ENCODE measurements around the gene AZIN2.
"Not testable (repeated sequence)": the region's sequence is repeated elsewhere in the genome, so short reads cannot be mapped to it uniquely, and the experiment has no call there.

Gene AZIN2

DNA sequence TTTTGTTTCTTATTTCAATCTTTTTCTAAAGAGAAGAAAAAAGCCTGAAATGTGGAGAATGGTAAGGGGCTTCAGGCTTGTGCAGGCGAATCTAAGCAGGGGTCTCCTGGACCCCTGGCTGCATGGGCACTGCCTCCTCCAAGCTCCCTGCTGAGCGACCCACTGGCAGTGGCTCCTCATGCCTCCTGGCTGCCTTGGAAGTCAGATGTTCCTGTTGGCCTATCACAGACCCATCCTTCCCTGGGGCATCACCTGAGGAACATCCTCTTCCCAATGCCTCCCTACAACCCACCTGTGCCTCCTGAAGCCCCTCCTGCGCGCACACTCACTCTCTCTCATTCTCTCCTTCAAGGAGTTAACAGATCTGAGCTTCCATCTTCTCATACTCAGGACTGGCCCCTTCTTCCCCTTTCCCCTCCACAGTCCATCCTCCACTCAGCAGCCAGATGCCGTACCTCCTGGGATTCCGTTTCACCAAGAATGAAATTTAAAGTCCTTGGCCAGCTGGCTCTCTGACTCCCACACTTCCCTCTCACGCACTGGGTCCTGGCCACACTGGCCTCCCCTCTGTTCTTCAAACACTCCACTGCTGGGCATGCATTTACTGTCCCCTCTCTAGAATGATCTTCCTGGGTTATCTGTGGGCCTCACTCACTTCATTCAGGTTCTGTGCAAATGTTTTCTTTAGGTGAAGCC, 41.7 kb downstream of the AZIN2 start:
- TF ChIP-seq, protein P1, sequence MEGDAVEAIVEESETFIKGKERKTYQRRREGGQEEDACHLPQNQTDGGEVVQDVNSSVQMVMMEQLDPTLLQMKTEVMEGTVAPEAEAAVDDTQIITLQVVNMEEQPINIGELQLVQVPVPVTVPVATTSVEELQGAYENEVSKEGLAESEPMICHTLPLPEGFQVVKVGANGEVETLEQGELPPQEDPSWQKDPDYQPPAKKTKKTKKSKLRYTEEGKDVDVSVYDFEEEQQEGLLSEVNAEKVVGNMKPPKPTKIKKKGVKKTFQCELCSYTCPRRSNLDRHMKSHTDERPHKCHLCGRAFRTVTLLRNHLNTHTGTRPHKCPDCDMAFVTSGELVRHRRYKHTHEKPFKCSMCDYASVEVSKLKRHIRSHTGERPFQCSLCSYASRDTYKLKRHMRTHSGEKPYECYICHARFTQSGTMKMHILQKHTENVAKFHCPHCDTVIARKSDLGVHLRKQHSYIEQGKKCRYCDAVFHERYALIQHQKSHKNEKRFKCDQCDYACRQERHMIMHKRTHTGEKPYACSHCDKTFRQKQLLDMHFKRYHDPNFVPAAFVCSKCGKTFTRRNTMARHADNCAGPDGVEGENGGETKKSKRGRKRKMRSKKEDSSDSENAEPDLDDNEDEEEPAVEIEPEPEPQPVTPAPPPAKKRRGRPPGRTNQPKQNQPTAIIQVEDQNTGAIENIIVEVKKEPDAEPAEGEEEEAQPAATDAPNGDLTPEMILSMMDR (conservative IDR thresholded peaks at IDR 0.05; ENCODE audit: low read length): no peak
- no peak for TF ChIP-seq EZH2phosphoT487 (IDR thresholded peaks at IDR 0.05; ENCODE audit: borderline replicate concordance)
- Histone ChIP-seq H3F3A (ENCODE audit: low read depth) (no peaks in the 10 kb centered on the region), H3K4me3 (ENCODE audit: low read length, poor library complexity, severe bottlenecking) (no peak overlapping the region), H4K20me1 (ENCODE audit: insufficient read depth, low read length, poor library complexity, severe bottlenecking) (no peaks in the 10 kb centered on the region), H3K9me3 (ENCODE audit: insufficient read depth, low read depth, low read length) (no peaks in the 10 kb centered on the region), H3K9ac (ENCODE audit: low read depth, low read length, poor library complexity, severe bottlenecking) (no peak overlapping the region), H2AFZ (ENCODE audit: low read length) (no peak overlapping the region), H3K27me3 (ENCODE audit: insufficient read depth, low read length, poor library complexity, severe bottlenecking) (no peaks in the 10 kb centered on the region), H3K4me2 (ENCODE audit: low read depth, low read length, poor library complexity, severe bottlenecking) (no peak overlapping the region), H3K36me3 (ENCODE audit: insufficient read depth, low read length) (no peaks in the 10 kb centered on the region), H3K4me1 (ENCODE audit: insufficient read depth, low read length, poor library complexity, severe bottlenecking) (peaks cover 11% of the 10 kb centered on the region), H3K79me2 (ENCODE audit: insufficient read depth, low read length) (peaks cover 10% of the 10 kb centered on the region), H3K9me2 (replicated peaks; ENCODE audit: low read depth, low read length) (no peaks in the 10 kb centered on the region)

DNA sequence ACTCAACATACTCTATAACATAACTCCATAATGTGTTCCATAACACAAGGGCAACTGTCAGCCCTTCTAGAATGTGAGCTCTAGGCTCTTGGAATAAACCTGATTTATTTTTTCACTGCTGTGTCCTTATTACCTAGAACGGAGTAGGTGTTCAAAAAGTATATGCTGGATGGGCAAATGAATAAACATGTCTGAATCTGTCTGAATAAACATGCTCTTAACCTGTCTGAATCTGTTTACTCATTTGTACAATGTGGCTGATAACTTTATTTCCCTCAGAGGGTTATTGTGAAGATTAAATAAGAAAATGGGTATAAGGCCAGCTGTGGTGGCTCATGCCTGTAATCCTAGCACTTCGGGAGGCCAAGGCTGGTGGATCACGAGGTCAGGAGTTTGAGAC, 42.3 kb downstream of the AZIN2 start:
- Histone ChIP-seq H3K9me3 (ENCODE audit: insufficient read depth, low read depth, low read length) (no peaks in the 10 kb centered on the region), H3K9me2 (replicated peaks; ENCODE audit: low read depth, low read length) (no peaks in the 10 kb centered on the region), H3K36me3 (ENCODE audit: insufficient read depth, low read length) (no peaks in the 10 kb centered on the region), H2AFZ (ENCODE audit: low read length) (no peak overlapping the region), H4K20me1 (ENCODE audit: insufficient read depth, low read length, poor library complexity, severe bottlenecking) (no peaks in the 10 kb centered on the region), H3K4me3 (ENCODE audit: low read length, poor library complexity, severe bottlenecking) (no peak overlapping the region), H3K27me3 (ENCODE audit: insufficient read depth, low read length, poor library complexity, severe bottlenecking) (no peaks in the 10 kb centered on the region), H3K4me2 (ENCODE audit: low read depth, low read length, poor library complexity, severe bottlenecking) (no peak overlapping the region), H3K9ac (ENCODE audit: low read depth, low read length, poor library complexity, severe bottlenecking) (no peak overlapping the region), H3F3A (ENCODE audit: low read depth) (no peaks in the 10 kb centered on the region), H3K4me1 (ENCODE audit: insufficient read depth, low read length, poor library complexity, severe bottlenecking) (peaks cover 15% of the 10 kb centered on the region), H3K79me2 (ENCODE audit: insufficient read depth, low read length) (peaks cover 17% of the 10 kb centered on the region)
- no peak for TF ChIP-seq EZH2phosphoT487 (IDR thresholded peaks at IDR 0.05; ENCODE audit: borderline replicate concordance)
- TF ChIP-seq, protein P1 (conservative IDR thresholded peaks at IDR 0.05; ENCODE audit: low read length): no peak

DNA sequence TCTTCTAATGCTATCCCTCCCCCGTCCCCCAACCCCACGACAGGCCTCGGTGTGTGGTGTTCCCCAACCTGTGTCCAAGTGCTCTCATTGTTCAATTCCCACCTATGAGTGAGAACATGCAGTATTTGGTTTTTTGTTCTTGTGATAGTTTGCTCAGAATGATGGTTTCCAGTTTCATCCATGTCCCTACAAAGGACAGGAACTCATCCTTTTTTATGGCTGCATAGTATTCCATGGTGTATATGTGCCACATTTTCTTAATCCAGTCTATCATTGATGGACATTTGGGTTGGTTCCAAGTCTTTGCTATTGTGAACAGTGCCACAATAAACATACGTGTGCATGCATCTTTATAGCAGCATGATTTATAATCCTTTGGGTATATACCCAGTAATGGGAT, 43.7 kb downstream of the AZIN2 start:
- H3K36me3 ChIP-seq (ENCODE audit: insufficient read depth, low read length); H3K4me2 ChIP-seq (ENCODE audit: low read depth, low read length, poor library complexity, severe bottlenecking); H4K20me1 ChIP-seq (ENCODE audit: insufficient read depth, low read length, poor library complexity, severe bottlenecking); H3F3A ChIP-seq (ENCODE audit: low read depth); H3K9me3 ChIP-seq (ENCODE audit: insufficient read depth, low read depth, low read length); H3K9ac ChIP-seq (ENCODE audit: low read depth, low read length, poor library complexity, severe bottlenecking); H3K27me3 ChIP-seq (ENCODE audit: insufficient read depth, low read length, poor library complexity, severe bottlenecking); H3K9me2 ChIP-seq (replicated peaks; ENCODE audit: low read depth, low read length); H2AFZ ChIP-seq (ENCODE audit: low read length); H3K4me3 ChIP-seq (ENCODE audit: low read length, poor library complexity, severe bottlenecking): not testable (repeated sequence)
- peaks cover 28% of the 10 kb centered on the region for H3K4me1 ChIP-seq (ENCODE audit: insufficient read depth, low read length, poor library complexity, severe bottlenecking)
- peaks cover 31% of the 10 kb centered on the region for H3K79me2 ChIP-seq (ENCODE audit: insufficient read depth, low read length)

DNA sequence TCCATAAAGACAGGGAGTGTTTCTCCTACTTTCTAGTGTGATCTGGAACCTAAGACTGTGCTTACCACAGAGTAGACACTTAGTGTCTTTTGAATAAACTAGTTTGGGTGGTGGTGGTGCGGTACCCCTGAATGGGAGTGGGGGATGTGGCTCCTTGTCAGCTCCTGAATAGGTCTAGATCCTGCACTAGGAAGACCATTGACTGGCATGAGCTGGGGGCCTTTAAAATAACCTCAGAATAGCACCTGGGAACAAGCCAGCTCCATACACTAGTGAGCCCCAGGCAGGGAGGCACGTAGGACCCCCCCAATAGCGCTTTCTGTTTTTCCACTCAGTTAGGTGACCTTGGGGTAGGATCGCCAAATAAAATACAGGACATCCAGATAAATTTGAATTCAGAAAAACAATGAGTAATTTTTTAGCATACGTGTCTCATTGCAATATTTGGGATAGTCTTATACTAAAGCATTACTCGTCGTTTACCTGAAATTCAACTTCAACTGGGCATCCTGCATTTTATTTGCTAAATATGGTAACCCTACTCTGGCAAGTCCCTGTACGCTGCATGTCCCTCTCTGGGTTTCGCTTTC, 45.6 kb downstream of the AZIN2 start:
- Histone ChIP-seq H3K4me2 (ENCODE audit: low read depth, low read length, poor library complexity, severe bottlenecking) (peak overlapping the region; percentile 73), H3K4me1 (ENCODE audit: insufficient read depth, low read length, poor library complexity, severe bottlenecking) (peaks cover 43% of the 10 kb centered on the region), H2AFZ (ENCODE audit: low read length) (peak overlapping the region; percentile 81), H3K4me3 (ENCODE audit: low read length, poor library complexity, severe bottlenecking) (peak overlapping the region; percentile 96), H3K9me2 (replicated peaks; ENCODE audit: low read depth, low read length) (no peaks in the 10 kb centered on the region), H3K27me3 (ENCODE audit: insufficient read depth, low read length, poor library complexity, severe bottlenecking) (no peaks in the 10 kb centered on the region), H3F3A (ENCODE audit: low read depth) (no peaks in the 10 kb centered on the region), H3K36me3 (ENCODE audit: insufficient read depth, low read length) (no peaks in the 10 kb centered on the region), H3K9ac (ENCODE audit: low read depth, low read length, poor library complexity, severe bottlenecking) (peak overlapping the region; percentile 92), H4K20me1 (ENCODE audit: insufficient read depth, low read length, poor library complexity, severe bottlenecking) (no peaks in the 10 kb centered on the region), H3K9me3 (ENCODE audit: insufficient read depth, low read depth, low read length) (no peaks in the 10 kb centered on the region), H3K79me2 (ENCODE audit: insufficient read depth, low read length) (peaks cover 31% of the 10 kb centered on the region)
- TF ChIP-seq, protein P1 (conservative IDR thresholded peaks at IDR 0.05; ENCODE audit: low read length): no peak
- TF ChIP-seq EZH2phosphoT487 (IDR thresholded peaks at IDR 0.05; ENCODE audit: borderline replicate concordance): no peak
